ENCODE measurements around the gene TMEM59L.

DNA sequence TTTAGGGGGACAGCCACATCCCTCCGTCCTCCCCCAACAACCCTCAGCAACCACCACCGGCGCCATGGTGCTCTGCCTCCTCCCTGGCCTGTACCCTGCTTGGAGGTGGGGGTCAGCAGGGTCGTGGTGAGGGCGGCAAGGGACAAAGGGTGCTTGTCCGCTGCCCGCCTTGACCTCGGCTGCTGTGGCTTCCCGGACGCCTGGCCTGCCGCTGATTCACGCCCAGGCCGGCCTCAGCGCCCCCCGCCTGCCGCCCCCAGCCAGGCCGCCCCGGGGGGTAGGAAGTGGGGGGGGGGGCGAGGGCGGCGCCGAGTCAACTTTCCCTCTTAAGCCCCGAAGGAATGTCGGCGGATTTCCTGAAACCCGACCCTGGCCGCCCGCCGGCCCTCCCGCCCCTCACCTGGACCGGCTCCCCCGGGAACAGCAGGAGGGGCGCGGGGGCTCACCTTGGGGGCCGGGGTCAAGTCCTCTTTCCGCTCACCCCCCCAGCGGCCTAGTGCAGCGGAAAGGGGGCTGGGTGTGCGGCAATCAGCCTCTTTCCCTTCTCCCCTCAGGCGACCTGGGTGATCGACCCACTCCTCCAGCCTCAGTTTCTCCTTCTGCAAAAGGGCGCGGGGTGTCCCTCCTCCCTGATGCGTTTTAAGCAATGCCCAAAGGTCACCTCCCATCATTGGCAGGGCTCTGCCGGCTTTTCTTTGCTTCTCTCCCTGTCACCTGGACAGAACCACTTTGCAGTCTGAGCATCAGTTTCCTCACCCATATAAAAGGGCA, 1.9 kb upstream of the TMEM59L start:
- TF ChIP-seq CTCF (IDR thresholded peaks at IDR 0.05) (no peak), POLR2A (IDR thresholded peaks at IDR 0.05) (no peak)
